Endothelial cell of umbilical vein (primary cell): ENCODE results near the gene TNFSF9. TPM values are rescaled to one million over a fixed set of nuclear protein-coding genes. Genes with fewer than 3 reads are reported as not detected.

Experiments used
- BruUV-seq: library from RNA; stranded (reverse); fragments of 400-500 nt; replicated peaks from 2 replicates; lab custom pipeline; 2021; lab: Mats Ljungman, UMichigan
- CTCF ChIA-PET: fragments of 300-600, 350-600 bp; sonication (Branson Sonifier 250); formaldehyde crosslinking; loops from one replicate; lab custom pipeline; 2021; ENCODE audit warnings: antibody characterized with exemption, inconsistent platforms; lab: Charles Lee
- POLR2A ChIA-PET: fragments of 300-600, 350-600 bp; sonication (Branson Sonifier 250); formaldehyde crosslinking; loops from one replicate; lab custom pipeline; 2021; ENCODE audit warnings: antibody characterized with exemption, inconsistent platforms; lab: Charles Lee
- DNase-seq: peaks from one replicate; pipeline ENCODE4 v3.0.0-alpha.2; 2011; ENCODE audit warnings: low read depth, low spot score
- FAIRE-seq: peaks from 2 replicates; lab custom pipeline; 2011; peaks lifted over from hg19 to GRCh38; lab: Jason Lieb, UNC
- H2AFZ ChIP-seq: 2 replicates; pipeline ENCODE4 v1.6.0; 2012; ENCODE audit warnings: low read depth, low read length, control low read depth, inconsistent platforms
- H3K27ac ChIP-seq: 2 replicates; pipeline ENCODE4 v1.5.1; 2011; ENCODE audit warnings: low read depth, mild to moderate bottlenecking, control low read depth, low read length, moderate library complexity; ENCODE audit not compliant: insufficient read depth
- H3K27me3 ChIP-seq, 2 experiments: 2 replicates each; pipeline versions ENCODE4 v1.6.0 to v1.6.1; 2011; ENCODE audit warnings: low read length in 2 of 2, mixed read lengths in 1 of 2; ENCODE audit not compliant: control insufficient read depth in 2 of 2, insufficient read depth in 2 of 2
- H3K36me3 ChIP-seq, 2 experiments: 2 replicates in 1 of 2; 3 replicates in 1 of 2; pipeline ENCODE4 v1.5.1; 2011; ENCODE audit warnings: low read length in 2 of 2, mild to moderate bottlenecking in 1 of 2, moderate library complexity in 1 of 2; ENCODE audit not compliant: control insufficient read depth in 2 of 2, insufficient read depth in 2 of 2; ENCODE audit errors: extremely low read depth in 1 of 2
- H3K4me1 ChIP-seq: 3 replicates; pipeline ENCODE4 v1.5.1; 2011; ENCODE audit warnings: mild to moderate bottlenecking, low read length; ENCODE audit not compliant: control insufficient read depth, insufficient read depth; ENCODE audit errors: extremely low read depth
- H3K4me2 ChIP-seq: 2 replicates; pipeline ENCODE4 v1.6.1; 2011; ENCODE audit warnings: low read length, control low read depth, mixed read lengths; ENCODE audit not compliant: insufficient read depth
- H3K4me3 ChIP-seq, 3 experiments: fragments of 200-600 bp in 1 of 3; sonication (generic), shearing (Covaris generic) in 1 of 3; replicated peaks in 1 of 3; 2 replicates each; pipeline ENCODE4 v1.5.1; 2011 to 2016; ENCODE audit warnings: control low read depth in 3 of 3, low read length in 3 of 3, mild to moderate bottlenecking in 2 of 3, inconsistent platforms in 1 of 3, low read depth in 1 of 3, moderate library complexity in 1 of 3; ENCODE audit not compliant: insufficient read depth in 1 of 3
- H3K79me2 ChIP-seq: 2 replicates; pipeline ENCODE4 v1.6.0; 2012; ENCODE audit warnings: low read length, inconsistent platforms; ENCODE audit not compliant: control insufficient read depth, insufficient read depth
- H3K9ac ChIP-seq: replicated peaks from 2 replicates; pipeline ENCODE3; 2011; ENCODE audit warnings: low read length, control low read depth; ENCODE audit not compliant: insufficient read depth; ENCODE audit errors: extremely low read depth
- H3K9me1 ChIP-seq: replicated peaks from 3 replicates; pipeline ENCODE4 v1.6.0; 2011; ENCODE audit warnings: mild to moderate bottlenecking, low read length; ENCODE audit not compliant: control insufficient read depth, insufficient read depth; ENCODE audit errors: extremely low read depth
- H3K9me3 ChIP-seq: replicated peaks from 2 replicates; pipeline ENCODE4 v1.5.1; 2012; ENCODE audit warnings: low read length, inconsistent platforms; ENCODE audit not compliant: control insufficient read depth, insufficient read depth
- H4K20me1 ChIP-seq: replicated peaks from 2 replicates; pipeline ENCODE3; 2011; ENCODE audit warnings: mild to moderate bottlenecking, low read length; ENCODE audit not compliant: control insufficient read depth, insufficient read depth; ENCODE audit errors: extremely low read depth
- EZH2 ChIP-seq: IDR thresholded peaks from 2 replicates; pipeline ENCODE4 v1.6.1; 2012; ENCODE audit warnings: borderline replicate concordance, low read depth, mild to moderate bottlenecking, moderate library complexity, low read length, inconsistent platforms; ENCODE audit not compliant: severe bottlenecking
- FOS ChIP-seq: IDR thresholded peaks from 2 replicates; pipeline ENCODE4 v1.6.1; 2011; ENCODE audit warnings: mild to moderate bottlenecking, low read length, moderate library complexity, borderline replicate concordance; ENCODE audit not compliant: insufficient read depth
- GATA2 ChIP-seq: IDR thresholded peaks from 2 replicates; pipeline ENCODE4 v1.7.0; 2011; ENCODE audit warnings: low read depth, mild to moderate bottlenecking, moderate library complexity, mixed read lengths, low read length; ENCODE audit not compliant: insufficient read length, insufficient read depth
- JUN ChIP-seq: IDR thresholded peaks from 2 replicates; pipeline ENCODE4 v1.6.1; 2011; ENCODE audit warnings: borderline replicate concordance, low read depth; ENCODE audit not compliant: insufficient read length, insufficient read depth
- MAX ChIP-seq: IDR thresholded peaks from 2 replicates; pipeline ENCODE4 v1.6.1; 2011; ENCODE audit not compliant: insufficient read depth, insufficient read length
- MYC ChIP-seq: IDR thresholded peaks from one replicate; pipeline ENCODE4 v1.6.1; 2011; ENCODE audit warnings: mild to moderate bottlenecking, low read depth, low read length
- POLR2A ChIP-seq: IDR thresholded peaks from 2 replicates; pipeline ENCODE4 v1.6.1; 2012; ENCODE audit warnings: low read depth, mild to moderate bottlenecking, control low read depth, low read length
- POLR2AphosphoS5 ChIP-seq: IDR thresholded peaks from 2 replicates; pipeline ENCODE4 v1.6.1; 2012; ENCODE audit warnings: low read depth, mild to moderate bottlenecking, control low read depth, low read length, moderate library complexity; ENCODE audit not compliant: insufficient read depth
- dilution Hi-C: fragments of 300-500 bp; cut with MboI; formaldehyde crosslinking; loops from one replicate; pipeline ENCODE4 v1.15.0; 2019; ENCODE audit warnings: low sequenced_read_pairs; ENCODE audit not compliant: extremely low pct_ligation_motif_present
- intact Hi-C: fragments of 100-400 bp; cut with micrococcal nuclease; formaldehyde crosslinking; loops from one replicate; pipeline ENCODE4 v1.10.0; 2022
- polyA plus RNA-seq, 4 experiments: library from polyadenylated mRNA; depleted of rRNA in 3 of 4; stranded (reverse) in 3 of 4; unstranded in 1 of 4; fragments of >200 nt; gene quantifications; 2 replicates each; pipeline versions ENCODE4 v1.2.1 to v1.2.3, GENCODE V29; 2011 to 2012; ENCODE audit warnings: missing spikeins in 1 of 4
- total RNA-seq: library from RNA; stranded (reverse); gene quantifications from 2 replicates; pipeline ENCODE4 v1.2.3, GENCODE V29; 2021
- TF ChIP-seq, protein P1 (sequence below), 2 donors: IDR thresholded peaks; 1 replicate in 1 of 2; 2 replicates in 1 of 2; pipeline ENCODE4 v1.5.1; 2011; ENCODE audit warnings: low read length in 2 of 2, mild to moderate bottlenecking in 2 of 2, moderate library complexity in 2 of 2, control low read depth in 1 of 2, inconsistent platforms in 1 of 2, low read depth in 1 of 2; ENCODE audit not compliant: insufficient read depth in 1 of 2; ENCODE audit errors: extremely low read depth in 1 of 2

The TNFSF9 gene
- total and polyA plus RNA-seq, 2 donors (not counting 3 experiments of a cell fraction or from before 2014, with no cell fraction given) = 0.52 to 0.53 TPM

GRCh38 chr19:6529351-6529750 is 1.5 kb upstream of the TNFSF9 start:
- BruUV-seq = no TSS peak
- POLR2A ChIA-PET = no interaction called here
- no peak overlapping the region for H3K9ac ChIP-seq
- no peaks in the 10 kb centered on the region for H4K20me1 ChIP-seq
- intact Hi-C loops (loop anchor here (2.0 kb wide), 1 partner anchor 75 kb away; no protein-coding TSS in a partner anchor), dilution Hi-C loops (no loop called here)
- DNase-seq (no peak), FAIRE-seq (no peak)
- H3K4me2 ChIP-seq = no peak overlapping the region
- H3K9me1 ChIP-seq = no peaks in the 10 kb centered on the region
- TF ChIP-seq MYC (no peak), FOS (no peak), EZH2 (no peak), POLR2AphosphoS5 (no peak), MAX (no peak), POLR2A (no peak), JUN (no peak), GATA2 (no peak)
- TF ChIP-seq, protein P1, sequence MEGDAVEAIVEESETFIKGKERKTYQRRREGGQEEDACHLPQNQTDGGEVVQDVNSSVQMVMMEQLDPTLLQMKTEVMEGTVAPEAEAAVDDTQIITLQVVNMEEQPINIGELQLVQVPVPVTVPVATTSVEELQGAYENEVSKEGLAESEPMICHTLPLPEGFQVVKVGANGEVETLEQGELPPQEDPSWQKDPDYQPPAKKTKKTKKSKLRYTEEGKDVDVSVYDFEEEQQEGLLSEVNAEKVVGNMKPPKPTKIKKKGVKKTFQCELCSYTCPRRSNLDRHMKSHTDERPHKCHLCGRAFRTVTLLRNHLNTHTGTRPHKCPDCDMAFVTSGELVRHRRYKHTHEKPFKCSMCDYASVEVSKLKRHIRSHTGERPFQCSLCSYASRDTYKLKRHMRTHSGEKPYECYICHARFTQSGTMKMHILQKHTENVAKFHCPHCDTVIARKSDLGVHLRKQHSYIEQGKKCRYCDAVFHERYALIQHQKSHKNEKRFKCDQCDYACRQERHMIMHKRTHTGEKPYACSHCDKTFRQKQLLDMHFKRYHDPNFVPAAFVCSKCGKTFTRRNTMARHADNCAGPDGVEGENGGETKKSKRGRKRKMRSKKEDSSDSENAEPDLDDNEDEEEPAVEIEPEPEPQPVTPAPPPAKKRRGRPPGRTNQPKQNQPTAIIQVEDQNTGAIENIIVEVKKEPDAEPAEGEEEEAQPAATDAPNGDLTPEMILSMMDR (IDR thresholded peaks at IDR 0.05; ENCODE audit: extremely low read depth in 1 of 2, insufficient read depth in 1 of 2, low read depth in 1 of 2, low read length in 2 of 2) = no peak
- H3K9me3 ChIP-seq = no peaks in the 10 kb centered on the region
- H3K4me3 ChIP-seq = no peak overlapping the region
- H3K79me2 ChIP-seq = no peaks in the 10 kb centered on the region
- no peak overlapping the region for H2AFZ ChIP-seq
- no peaks in the 10 kb centered on the region for H3K36me3 ChIP-seq
- H3K4me1 ChIP-seq = peaks cover 4% of the 10 kb centered on the region
- H3K27ac ChIP-seq = no peak overlapping the region
- CTCF ChIA-PET = interaction anchor here (1.9 kb wide), 1 partner anchor 12 kb away, joined by 9 read pairs; no protein-coding TSS in a partner anchor
- peaks cover 17 to 20% of the 10 kb centered on the region in 2 experiments for H3K27me3 ChIP-seq
